Tibial nerve (tissue), 4 donors: Measurements from ENCODE around the gene COPA. TPM values are rescaled to one million over a fixed set of nuclear protein-coding genes. Genes with fewer than 3 reads are reported as not detected.

ENCODE experiments used
- DNase-seq, 2 donors: peaks; one replicate each; pipeline ENCODE4 v3.0.0-alpha.2; 2019; ENCODE audit warnings: low spot score in 2 of 2
- H3K27ac ChIP-seq, 4 donors: fragments of 200-600 bp; sonication (generic) in 3 of 4; one replicate each; pipeline ENCODE4 v1.5.1; 2017 to 2019; ENCODE audit warnings: mild to moderate bottlenecking in 1 of 4
- H3K27me3 ChIP-seq, 2 donors: fragments of 200-600 bp; sonication (generic) in 1 of 2; one replicate each; pipeline versions ENCODE4 v1.5.1 to v1.6.0; 2017 to 2019
- H3K36me3 ChIP-seq, 3 donors: fragments of 200-600 bp; sonication (generic); one replicate each; pipeline ENCODE4 v1.5.1; 2018 to 2019
- H3K4me1 ChIP-seq, 4 donors: fragments of 200-600 bp; sonication (generic) in 3 of 4; one replicate each; pipeline ENCODE4 v1.5.1; 2017 to 2019
- H3K4me3 ChIP-seq, 4 donors: fragments of 200-600 bp; sonication (generic) in 3 of 4; one replicate each; pipeline ENCODE4 v1.5.1; 2017 to 2019; ENCODE audit warnings: mild to moderate bottlenecking in 1 of 4, moderate library complexity in 1 of 4
- H3K9me3 ChIP-seq, 4 donors: fragments of 200-600 bp; sonication (generic) in 3 of 4; one replicate each; pipeline ENCODE4 v1.5.1; 2017 to 2019
- CTCF ChIP-seq, 5 experiments: fragments of 200-600 bp in 3 of 5; fragments of 450-650 bp in 2 of 5; sonication (generic) in 3 of 5; IDR thresholded peaks; one replicate each; pipeline ENCODE4 v1.5.1; 2016 to 2019; ENCODE audit warnings: antibody characterized with exemption in 5 of 5, mild to moderate bottlenecking in 3 of 5, moderate library complexity in 2 of 5
- EP300 ChIP-seq, 2 donors: sonication (generic); formaldehyde crosslinking; IDR thresholded peaks; one replicate each; pipeline ENCODE4 v1.6.1; 2017; ENCODE audit warnings: antibody characterized with exemption in 2 of 2, mild to moderate bottlenecking in 1 of 2
- POLR2A ChIP-seq, 2 donors: fragments of 450-650 bp; IDR thresholded peaks; one replicate each; pipeline ENCODE4 v1.6.1; 2017; ENCODE audit warnings: antibody characterized with exemption in 2 of 2, mild to moderate bottlenecking in 2 of 2, moderate library complexity in 2 of 2
- WGBS, 2 donors: methylation state at CpG; one replicate each; pipeline ENCODE4 v1.1.5; 2018; 5-methylcytosine and 5-hydroxymethylcytosine counted together
- total RNA-seq, 4 donors: library from RNA; depleted of rRNA; stranded (reverse); fragments of >200 nt; gene quantifications; one replicate each; pipeline ENCODE4 v1.1.0, GENCODE V29; 2016

The COPA gene
- total RNA-seq, 4 donors from 2014 or later, result 92.2 to 127 (median 112) TPM

DNA sequence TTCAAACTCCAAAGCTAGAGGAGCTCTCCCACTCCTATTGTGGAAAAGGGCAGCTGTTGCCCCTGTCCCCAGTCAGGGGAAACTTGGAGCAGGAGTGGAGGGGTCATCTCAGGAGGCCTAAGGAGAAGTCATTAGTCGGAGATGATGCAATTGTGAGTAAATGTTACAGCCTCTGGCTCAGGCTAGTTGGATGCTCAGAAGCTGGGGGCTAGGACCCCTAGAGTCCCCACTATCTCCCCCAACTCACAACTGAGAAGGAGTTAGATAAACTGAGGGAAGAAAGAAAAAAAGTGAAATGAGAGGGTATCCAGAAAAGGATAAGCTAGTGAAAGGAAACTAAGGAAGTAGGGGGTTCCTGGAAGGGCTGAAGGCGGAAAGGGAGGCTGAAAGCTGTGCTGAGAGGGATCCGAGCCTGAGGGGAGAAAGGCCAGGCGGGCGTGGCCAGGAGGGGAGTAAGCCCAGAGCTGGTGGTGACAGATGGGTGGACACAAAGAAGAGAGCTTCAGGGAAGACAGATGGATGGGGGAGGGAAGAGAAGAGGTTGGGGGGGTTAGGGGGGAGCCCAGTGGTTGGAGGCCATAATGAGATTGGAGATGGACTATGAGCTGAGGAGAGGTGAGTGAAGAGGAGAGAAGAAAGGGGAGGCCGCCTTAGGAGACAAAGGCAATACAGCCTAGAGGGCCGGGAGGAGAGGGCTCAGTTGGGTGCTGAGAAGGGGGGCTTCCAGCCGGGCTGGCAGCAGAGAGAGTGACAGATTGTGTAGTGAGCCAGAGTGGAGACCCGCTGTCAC is 19.3 kb upstream of the COPA start:
- 61 to 65% methylated on average over 9 of the region's 9 CpGs for WGBS, 2 donors
- H3K27ac ChIP-seq, result no peak overlapping the region
- peaks cover 0 to 37% (median 5%) of the 10 kb centered on the region in 3 donors for H3K36me3 ChIP-seq
- H3K4me3 ChIP-seq, result no peak overlapping the region
- TF ChIP-seq POLR2A (IDR thresholded peaks at IDR 0.05) (no peak), CTCF (IDR thresholded peaks at IDR 0.05) (no peak), EP300 (IDR thresholded peaks at IDR 0.05) (no peak)
- DNase-seq, result no peak
- no peaks in the 10 kb centered on the region for H3K27me3 ChIP-seq
- no peaks in the 10 kb centered on the region for H3K9me3 ChIP-seq
- H3K4me1 ChIP-seq, result no peaks in the 10 kb centered on the region

DNA sequence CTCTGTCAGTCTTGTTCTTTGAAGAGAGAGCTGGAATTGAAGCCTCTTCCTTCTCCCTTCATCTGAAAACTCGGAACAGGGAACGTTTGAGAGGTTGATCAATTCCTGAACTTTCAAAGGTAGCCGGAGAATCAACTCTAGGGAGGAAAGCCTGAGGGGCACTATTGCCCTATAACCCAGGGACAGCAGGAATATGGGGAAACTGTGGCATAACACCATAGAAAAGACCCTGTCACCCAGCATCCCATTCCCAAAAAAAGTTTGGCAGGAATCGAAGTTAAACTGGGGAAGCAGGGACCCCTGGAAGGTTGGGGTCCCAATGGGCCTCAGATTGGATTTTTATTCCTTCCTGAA is 18.7 kb upstream of the COPA start:
- no peak overlapping the region for H3K27ac ChIP-seq
- H3K4me1 ChIP-seq, result no peaks in the 10 kb centered on the region
- TF ChIP-seq EP300 (IDR thresholded peaks at IDR 0.05), result no peak
- TF ChIP-seq POLR2A (IDR thresholded peaks at IDR 0.05), result no peak
- TF ChIP-seq CTCF (IDR thresholded peaks at IDR 0.05), result no peak
- no peaks in the 10 kb centered on the region for H3K27me3 ChIP-seq
- no peaks in the 10 kb centered on the region for H3K9me3 ChIP-seq
- DNase-seq, result no peak
- H3K36me3 ChIP-seq, result peaks cover 0 to 42% (median 6%) of the 10 kb centered on the region in 3 donors
- WGBS, 2 donors, result 57 to 60% methylated on average over 4 of the region's 4 CpGs
- no peak overlapping the region for H3K4me3 ChIP-seq

DNA sequence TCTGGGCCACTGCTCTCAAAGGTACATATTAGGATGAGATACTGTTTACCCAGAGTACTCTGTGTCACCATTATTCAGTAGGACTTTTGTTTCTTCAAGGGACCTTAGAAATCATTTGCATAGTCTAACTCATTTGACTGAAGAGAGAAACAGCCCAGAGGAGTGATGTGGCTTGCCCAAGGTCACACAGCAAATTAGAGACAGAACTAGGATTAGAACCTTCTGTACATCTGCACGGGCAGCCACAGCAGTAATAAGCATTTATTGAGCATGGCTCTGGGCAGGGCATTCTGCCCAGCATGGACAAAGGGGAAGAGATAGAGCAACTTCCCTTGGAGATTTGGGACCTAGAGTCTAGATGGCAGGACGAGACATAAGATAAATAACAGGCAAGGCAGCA is 18.1 kb upstream of the COPA start:
- Histone ChIP-seq H3K36me3 (peaks cover 0 to 48% (median 12%) of the 10 kb centered on the region in 3 donors), H3K27ac (no peak overlapping the region), H3K4me3 (no peak overlapping the region), H3K27me3 (no peaks in the 10 kb centered on the region), H3K9me3 (no peaks in the 10 kb centered on the region), H3K4me1 (no peaks in the 10 kb centered on the region)
- DNase-seq, result no peak
- 84 to 86% methylated on average over 2 of the region's 2 CpGs for WGBS, 2 donors
- TF ChIP-seq POLR2A (IDR thresholded peaks at IDR 0.05) (no peak), EP300 (IDR thresholded peaks at IDR 0.05) (no peak), CTCF (IDR thresholded peaks at IDR 0.05) (no peak)

GRCh38 chr1:160360227-160360695 is 17.2 kb upstream of the COPA start:
- WGBS, 2 donors, result 79 to 84% methylated on average over 8 of the region's 8 CpGs
- Histone ChIP-seq H3K27me3 (no peaks in the 10 kb centered on the region), H3K27ac (no peak overlapping the region), H3K4me1 (no peaks in the 10 kb centered on the region), H3K9me3 (no peaks in the 10 kb centered on the region), H3K36me3 (peaks cover 0 to 58% (median 20%) of the 10 kb centered on the region in 3 donors), H3K4me3 (no peak overlapping the region)
- no peak for DNase-seq
- TF ChIP-seq CTCF (IDR thresholded peaks at IDR 0.05), result no peak
- no peak for TF ChIP-seq POLR2A (IDR thresholded peaks at IDR 0.05)
- no peak for TF ChIP-seq EP300 (IDR thresholded peaks at IDR 0.05)

DNA sequence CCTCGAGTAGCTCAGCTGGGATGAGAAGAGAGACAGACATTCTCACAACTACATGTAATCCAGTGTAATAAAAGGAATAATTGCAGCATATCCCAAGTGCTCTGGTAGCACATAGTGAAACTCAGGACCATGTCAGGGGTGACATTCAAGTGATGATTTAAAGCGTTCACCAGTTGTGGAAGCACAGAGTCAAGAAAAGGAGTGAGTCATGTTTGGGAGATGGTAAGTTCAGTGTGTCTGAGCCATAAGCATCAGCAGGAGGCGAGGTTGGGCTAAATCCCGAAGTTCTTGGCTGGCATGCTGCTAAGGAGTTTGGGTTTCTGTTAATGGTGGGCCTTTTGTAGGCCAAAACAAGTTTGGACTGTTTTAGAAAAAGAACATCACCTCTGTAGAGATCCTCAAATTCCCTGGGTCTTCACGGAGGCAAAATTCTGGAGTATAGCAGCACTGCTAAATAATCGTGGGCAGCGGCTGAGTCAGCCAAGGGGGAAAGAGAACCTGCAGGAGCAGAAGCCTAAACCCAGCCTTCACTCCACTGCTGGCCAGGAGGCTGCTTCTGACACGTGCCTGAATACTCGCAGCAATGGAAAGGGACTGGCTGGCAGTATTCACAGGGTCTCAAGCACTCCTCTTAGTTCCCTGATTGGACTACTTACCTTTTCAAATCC is 16.6 kb upstream of the COPA start:
- Histone ChIP-seq H3K36me3 (peaks cover 0 to 63% (median 21%) of the 10 kb centered on the region in 3 donors), H3K27ac (no peak overlapping the region), H3K4me1 (no peaks in the 10 kb centered on the region), H3K9me3 (no peaks in the 10 kb centered on the region), H3K27me3 (no peaks in the 10 kb centered on the region), H3K4me3 (no peak overlapping the region)
- WGBS, 2 donors, result 68 to 78% methylated on average over 9 of the region's 9 CpGs
- TF ChIP-seq CTCF (IDR thresholded peaks at IDR 0.05) (no peak), POLR2A (IDR thresholded peaks at IDR 0.05) (no peak), EP300 (IDR thresholded peaks at IDR 0.05) (no peak)
- no peak for DNase-seq
